WERI-Rb-1 (cell line): Measurements from ENCODE around the gene IMPDH1.

Experiments used
- DNase-seq: peaks from one replicate; pipeline ENCODE4 v3.0.0-alpha.2; 2020
- H3K27ac ChIP-seq: fragments of 250-450 bp; sonication (Bioruptor Pico); 2 replicates; pipeline ENCODE4 v1.5.1; 2020; ENCODE audit warnings: mild to moderate bottlenecking, moderate library complexity
- H3K27me3 ChIP-seq: fragments of 250-450 bp; sonication (Bioruptor Pico); 2 replicates; pipeline ENCODE4 v1.5.1; 2021; ENCODE audit warnings: mild to moderate bottlenecking, low read depth, moderate library complexity; ENCODE audit not compliant: insufficient read depth, severe bottlenecking
- H3K36me3 ChIP-seq: fragments of 250-450 bp; sonication (Bioruptor Pico); 2 replicates; pipeline ENCODE4 v1.5.1; 2020; ENCODE audit warnings: mild to moderate bottlenecking, moderate library complexity
- H3K4me3 ChIP-seq: 2 replicates; pipeline ENCODE4 v1.5.1; 2011; ENCODE audit warnings: low read depth, mild to moderate bottlenecking, control low read depth, low read length
- H3K9me3 ChIP-seq: fragments of 250-450 bp; sonication (Bioruptor Pico); 2 replicates; pipeline ENCODE4 v1.5.1; 2021; ENCODE audit warnings: mild to moderate bottlenecking, moderate library complexity; ENCODE audit not compliant: severe bottlenecking
- CTCF ChIP-seq: IDR thresholded peaks from 2 replicates; pipeline ENCODE4 v1.5.1; 2011; ENCODE audit warnings: low read depth, mild to moderate bottlenecking, control low read depth, inconsistent platforms, low read length

The IMPDH1 gene

GRCh38 chr7:128376077-128376476 lies 33.7 kb downstream of the IMPDH1 start:
- no peak overlapping the region for H3K4me3 ChIP-seq
- no peak overlapping the region for H3K27ac ChIP-seq
- no peak for DNase-seq
- no peaks in the 10 kb centered on the region for H3K36me3 ChIP-seq
- no peaks in the 10 kb centered on the region for H3K27me3 ChIP-seq
- no peaks in the 10 kb centered on the region for H3K9me3 ChIP-seq
- TF ChIP-seq CTCF = no peak

- TF ChIP-seq CTCF = no peak
- DNase-seq = no peak
Observed at GRCh38 chr7:128374041-128374440, 35.7 kb downstream of the IMPDH1 start.

GRCh38 chr7:128373606-128374005 lies 36.2 kb downstream of the IMPDH1 start:
- Histone ChIP-seq H3K36me3 (no peaks in the 10 kb centered on the region), H3K27ac (no peak overlapping the region), H3K4me3 (no peak overlapping the region), H3K9me3 (no peaks in the 10 kb centered on the region), H3K27me3 (no peaks in the 10 kb centered on the region)
- no peak for TF ChIP-seq CTCF
- no peak for DNase-seq

More at GRCh38 chr7:128374041-128374440, 35.7 kb downstream of the IMPDH1 start:
- Histone ChIP-seq H3K9me3 (no peaks in the 10 kb centered on the region), H3K4me3 (no peak overlapping the region), H3K27me3 (no peaks in the 10 kb centered on the region), H3K36me3 (no peaks in the 10 kb centered on the region), H3K27ac (no peak overlapping the region)

- Histone ChIP-seq H3K27me3 (no peaks in the 10 kb centered on the region), H3K36me3 (no peaks in the 10 kb centered on the region), H3K4me3 (no peak overlapping the region), H3K27ac (no peak overlapping the region), H3K9me3 (no peaks in the 10 kb centered on the region)
- no peak for DNase-seq
- no peak for TF ChIP-seq CTCF
Observed at GRCh38 chr7:128370491-128370890, 39.3 kb downstream of the IMPDH1 start.

GRCh38 chr7:128366986-128367385 lies 42.8 kb downstream of the IMPDH1 start:
- TF ChIP-seq CTCF = no peak
- Histone ChIP-seq H3K27me3 (no peaks in the 10 kb centered on the region), H3K9me3 (no peaks in the 10 kb centered on the region), H3K27ac (no peak overlapping the region), H3K36me3 (no peaks in the 10 kb centered on the region), H3K4me3 (no peak overlapping the region)
- DNase-seq = no peak

GRCh38 chr7:128366300-128366699 lies 43.5 kb downstream of the IMPDH1 start:
- Histone ChIP-seq H3K27me3 (no peaks in the 10 kb centered on the region), H3K27ac (no peak overlapping the region), H3K9me3 (no peaks in the 10 kb centered on the region), H3K36me3 (no peaks in the 10 kb centered on the region), H3K4me3 (no peak overlapping the region)
- no peak for TF ChIP-seq CTCF
- no peak for DNase-seq
